Measurements from ENCODE around the gene INAFM2. TPM values are rescaled to one million over a fixed set of nuclear protein-coding genes. Genes with fewer than 3 reads are reported as not detected.
A peak's percentile ranks its signal among the peaks of the same experiment; 100 is the strongest.

Gene INAFM2
- total RNA-seq, 1 donor from 2014 or later: 9.0 TPM

GRCh38 chr15:40358471-40359353 lies 35.2 kb downstream of the INAFM2 start:
- no peak for DNase-seq (ENCODE audit: low read depth in 2 of 2)

- no peak for DNase-seq (ENCODE audit: low read depth in 2 of 2)
Observed at GRCh38 chr15:40360015-40360414, 36.5 kb downstream of the INAFM2 start.

DNA sequence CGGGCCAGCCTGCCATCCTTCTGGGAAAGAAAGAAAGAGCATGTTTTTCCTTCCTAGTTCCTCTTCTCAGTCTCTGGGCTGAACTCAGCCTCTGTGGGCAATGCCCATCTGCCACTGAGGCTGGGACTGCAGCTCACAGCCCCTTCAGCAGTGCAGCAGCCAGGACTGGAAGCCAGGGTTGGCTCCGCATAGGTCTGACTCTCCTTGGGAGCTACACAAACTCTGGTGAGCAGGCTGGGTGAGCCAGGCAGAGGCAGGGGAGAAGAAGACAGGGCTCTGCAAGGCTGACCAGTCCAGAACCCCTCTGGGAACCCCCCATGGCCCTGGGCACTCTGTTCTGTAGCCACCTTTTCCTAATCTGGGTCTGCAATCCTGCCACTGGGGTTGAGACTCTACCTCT lies 38.1 kb downstream of the INAFM2 start:
- DNase-seq (ENCODE audit: low read depth in 2 of 2): no peak

DNA sequence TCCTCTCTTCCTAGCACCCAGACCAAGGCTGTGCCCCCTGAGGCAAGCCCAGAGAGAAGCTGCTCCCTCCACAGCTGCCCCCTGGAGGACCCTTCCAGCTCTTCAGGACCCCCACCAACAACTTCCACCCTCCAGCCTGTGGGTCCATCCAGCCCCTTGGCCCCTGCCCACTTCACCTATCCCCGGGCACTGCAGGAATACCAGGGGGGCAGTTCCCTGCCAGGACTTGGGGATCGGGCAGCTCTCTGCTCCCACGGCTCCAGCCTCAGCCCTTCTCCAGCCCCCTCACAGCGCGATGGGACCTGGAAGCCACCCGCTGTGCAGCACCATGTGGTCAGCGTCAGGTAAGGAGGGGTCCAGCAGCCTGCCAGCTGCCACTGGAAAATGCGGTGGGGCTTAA lies 40.1 kb downstream of the INAFM2 start:
- DNase-seq (ENCODE audit: low read depth in 2 of 2): no peak

GRCh38 chr15:40364251-40364650 lies 40.8 kb downstream of the INAFM2 start:
- DNase-seq (ENCODE audit: low read depth in 2 of 2): no peak

- DNase-seq (ENCODE audit: low read depth in 2 of 2): no peak
Observed at GRCh38 chr15:40365016-40365415, 41.5 kb downstream of the INAFM2 start.

DNA sequence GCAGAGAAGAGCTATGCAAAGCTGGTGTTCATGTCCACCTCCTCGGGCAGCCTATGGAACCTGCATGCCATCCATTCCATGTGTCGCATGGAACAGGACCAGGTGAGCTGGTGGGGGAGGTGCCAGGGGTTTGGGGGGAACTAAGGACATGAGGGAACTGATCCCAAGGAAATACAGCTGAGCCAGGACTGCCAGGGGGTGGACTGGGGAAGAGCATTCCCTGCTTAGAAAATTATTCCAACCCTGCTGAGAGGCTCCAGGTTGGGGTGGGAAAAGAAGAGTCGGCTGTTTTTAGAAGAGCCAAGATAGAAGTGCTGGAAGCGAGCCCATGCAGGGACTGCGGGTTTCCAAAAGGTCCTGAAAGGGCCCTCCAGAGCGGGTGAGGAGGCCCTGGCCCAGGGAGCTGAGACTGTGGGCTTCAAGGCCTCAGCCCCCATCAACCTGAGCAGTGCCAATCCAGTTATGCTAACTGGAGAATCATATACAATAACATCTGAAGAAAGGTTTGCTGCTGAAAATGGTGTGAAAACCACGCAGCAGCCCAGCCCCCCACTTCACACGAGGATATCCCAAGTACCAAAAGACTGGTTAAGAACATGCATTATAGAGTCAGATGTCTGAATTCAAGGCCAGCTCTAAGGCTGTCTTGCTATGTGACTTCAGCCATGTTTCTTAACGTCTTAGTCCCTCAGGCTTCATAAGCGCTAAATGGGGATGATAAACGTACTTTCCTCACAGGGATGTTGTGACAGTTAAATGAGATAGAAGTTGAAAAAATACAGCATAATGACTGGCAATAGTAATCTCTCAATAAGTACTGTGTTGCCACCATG lies 42.3 kb downstream of the INAFM2 start:
- DNase-seq (ENCODE audit: low read depth in 2 of 2): no peak

DNA sequence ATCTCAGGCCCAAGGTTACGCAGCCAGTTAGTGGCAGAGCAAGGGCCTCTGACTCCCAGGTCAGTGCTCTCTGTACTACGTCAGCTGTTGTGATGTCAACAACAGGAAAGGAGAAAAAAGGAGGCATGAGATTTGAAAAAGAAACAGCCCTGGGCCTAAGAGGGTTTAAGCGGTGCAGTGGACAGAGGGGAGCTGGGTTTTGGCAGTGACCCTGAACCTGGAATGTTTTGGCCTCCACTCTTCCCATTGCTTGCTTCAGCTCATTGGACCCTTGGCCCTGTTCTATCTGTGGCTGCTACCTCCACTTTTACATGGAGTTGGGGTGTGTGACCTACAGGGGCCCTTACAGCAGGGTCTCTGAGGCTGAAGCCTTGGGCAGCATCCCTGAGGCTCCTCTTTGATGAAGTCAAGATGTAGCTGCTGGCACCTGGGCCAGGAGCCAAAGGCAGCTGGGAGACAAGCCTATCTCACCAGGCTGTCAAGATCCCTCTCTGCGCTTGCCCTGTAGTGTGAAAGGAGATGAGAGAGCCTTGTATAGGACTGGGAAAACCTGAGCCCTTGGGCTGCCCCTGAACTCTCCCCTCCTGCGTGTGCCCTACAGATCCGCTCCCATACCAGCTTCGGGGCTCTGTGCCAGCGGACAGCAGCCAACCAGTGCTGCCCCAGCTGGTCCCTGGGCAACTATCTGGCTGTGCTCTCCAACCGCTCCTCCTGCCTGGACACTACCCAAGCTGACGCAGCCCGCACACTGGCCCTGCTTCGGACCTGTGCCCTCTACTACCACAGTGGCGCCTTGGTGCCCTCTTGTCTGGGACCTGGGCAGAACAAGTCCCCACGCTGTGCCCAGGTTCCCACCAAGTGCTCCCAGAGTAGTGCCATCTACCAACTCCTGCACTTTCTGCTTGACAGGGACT lies 43.2 kb downstream of the INAFM2 start:
- no peak for DNase-seq (ENCODE audit: low read depth in 2 of 2)

DNA sequence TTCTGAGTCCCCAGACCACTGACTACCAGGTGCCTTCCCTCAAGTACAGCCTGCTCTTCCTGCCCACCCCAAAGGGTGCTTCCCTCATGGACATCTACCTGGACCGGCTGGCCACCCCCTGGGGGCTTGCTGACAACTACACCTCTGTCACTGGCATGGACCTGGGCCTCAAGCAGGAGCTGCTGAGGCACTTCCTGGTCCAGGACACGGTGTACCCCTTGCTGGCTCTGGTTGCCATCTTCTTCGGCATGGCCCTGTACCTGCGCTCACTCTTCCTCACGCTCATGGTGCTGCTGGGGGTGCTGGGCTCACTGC lies 43.8 kb downstream of the INAFM2 start:
- DNase-seq (ENCODE audit: low read depth in 2 of 2): no peak

DNA sequence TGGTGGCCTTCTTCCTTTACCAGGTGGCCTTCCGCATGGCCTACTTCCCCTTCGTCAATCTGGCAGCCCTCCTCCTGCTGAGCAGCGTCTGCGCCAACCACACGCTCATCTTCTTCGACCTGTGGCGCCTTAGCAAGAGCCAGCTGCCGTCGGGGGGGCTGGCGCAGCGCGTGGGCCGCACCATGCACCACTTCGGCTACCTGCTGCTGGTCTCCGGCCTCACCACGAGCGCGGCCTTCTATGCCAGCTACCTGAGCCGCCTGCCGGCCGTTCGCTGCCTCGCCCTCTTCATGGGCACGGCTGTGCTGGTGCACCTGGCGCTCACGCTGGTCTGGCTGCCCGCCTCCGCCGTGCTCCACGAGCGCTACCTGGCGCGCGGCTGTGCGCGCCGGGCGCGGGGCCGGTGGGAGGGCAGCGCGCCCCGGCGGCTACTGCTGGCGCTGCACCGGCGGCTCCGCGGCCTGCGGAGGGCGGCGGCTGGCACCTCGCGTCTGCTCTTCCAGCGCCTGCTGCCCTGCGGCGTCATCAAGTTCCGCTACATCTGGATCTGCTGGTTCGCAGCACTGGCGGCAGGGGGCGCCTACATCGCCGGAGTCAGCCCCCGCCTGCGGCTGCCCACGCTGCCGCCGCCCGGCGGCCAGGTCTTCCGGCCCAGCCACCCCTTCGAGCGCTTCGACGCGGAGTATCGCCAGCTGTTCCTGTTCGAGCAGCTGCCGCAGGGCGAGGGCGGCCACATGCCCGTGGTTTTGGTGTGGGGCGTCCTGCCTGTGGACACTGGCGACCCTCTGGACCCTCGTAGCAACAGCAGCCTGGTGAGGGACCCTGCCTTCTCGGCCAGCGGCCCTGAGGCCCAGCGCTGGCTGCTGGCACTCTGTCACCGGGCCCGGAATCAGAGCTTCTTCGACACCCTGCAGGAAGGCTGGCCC lies 44.5 kb downstream of the INAFM2 start:
- peak; percentile 73 to 93 for DNase-seq (ENCODE audit: low read depth in 2 of 2)

- DNase-seq (ENCODE audit: low read depth in 2 of 2): no peak
Observed at GRCh38 chr15:40368719-40369473, 45.4 kb downstream of the INAFM2 start.

DNA sequence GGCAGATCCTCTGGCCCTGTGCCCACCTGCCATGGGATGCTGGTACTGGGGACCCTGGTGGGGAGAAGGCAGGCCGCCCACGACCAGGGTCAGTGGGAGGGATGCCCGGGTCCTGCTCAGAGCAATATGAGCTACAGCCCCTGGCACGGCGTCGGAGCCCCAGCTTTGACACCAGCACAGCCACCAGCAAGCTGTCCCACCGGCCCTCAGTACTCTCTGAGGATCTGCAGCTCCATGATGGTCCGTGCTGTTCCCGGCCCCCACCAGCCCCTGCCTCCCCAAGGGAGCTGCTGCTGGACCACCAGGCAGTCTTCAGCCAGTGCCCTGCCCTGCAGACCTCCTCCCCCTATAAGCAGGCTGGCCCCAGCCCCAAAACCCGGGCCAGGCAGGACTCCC lies 46.0 kb downstream of the INAFM2 start:
- DNase-seq (ENCODE audit: low read depth in 2 of 2): no peak

- DNase-seq (ENCODE audit: low read depth in 2 of 2): no peak
Observed at GRCh38 chr15:40369971-40370370, 46.5 kb downstream of the INAFM2 start.

DNA sequence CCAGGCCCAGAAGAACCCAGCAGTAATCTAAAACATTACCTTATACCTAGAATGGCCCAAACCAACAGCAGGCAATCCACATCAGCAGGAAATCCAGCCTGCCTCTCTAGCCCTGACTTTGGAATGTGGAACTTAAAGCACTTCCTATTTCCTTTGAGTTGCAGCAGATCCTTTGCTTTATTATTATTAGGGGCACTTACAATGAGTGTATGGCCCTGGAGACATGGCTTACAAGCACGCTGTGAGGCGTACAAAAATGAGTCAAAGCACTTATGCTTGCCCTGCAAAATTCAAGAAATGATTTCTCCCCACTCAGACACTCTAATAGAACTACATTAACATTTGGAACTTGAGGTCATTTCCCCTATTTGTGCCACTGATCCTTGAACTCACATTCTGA lies 49.5 kb downstream of the INAFM2 start:
- peak in 1 of 2 donors; percentile 48 for DNase-seq (ENCODE audit: low read depth in 2 of 2)

Other genes starting within 250 kb of the INAFM2 start
- gene BMF, start 214.8 kb upstream of the INAFM2 start, total RNA-seq: 4.1 and 7.0 TPM in 2 replicates
- 8.5 and 20.2 TPM in 2 replicates for gene BUB1B, start 162.6 kb upstream of the INAFM2 start, total RNA-seq
- gene PAK6, start 84.6 kb upstream of the INAFM2 start, total RNA-seq: not detected in 2 replicates
- not detected in 2 replicates for gene ANKRD63, start 40.6 kb upstream of the INAFM2 start, total RNA-seq
- gene PLCB2, start 15.8 kb upstream of the INAFM2 start, total RNA-seq: under 0.01 TPM in 1 of 2 replicates, not detected in the other
- gene CCDC9B, start 17.2 kb downstream of the INAFM2 start, total RNA-seq: 6.5 and 13.3 TPM in 2 replicates
- gene PHGR1, start 27.3 kb downstream of the INAFM2 start, total RNA-seq: not detected in 2 replicates
- gene DISP2, start 34.5 kb downstream of the INAFM2 start, total RNA-seq: under 0.01 and 0.13 TPM in 2 replicates
- gene KNSTRN, start 59.0 kb downstream of the INAFM2 start, total RNA-seq: 23.9 and 26.4 TPM in 2 replicates
- 30.3 and 31.4 TPM in 2 replicates for gene IVD, start 82.1 kb downstream of the INAFM2 start, total RNA-seq
- gene BAHD1, start 117.3 kb downstream of the INAFM2 start, total RNA-seq: 5.5 and 9.4 TPM in 2 replicates
- gene CHST14, start 147.3 kb downstream of the INAFM2 start, total RNA-seq: 5.9 and 8.9 TPM in 2 replicates
- 16.9 and 19.7 TPM in 2 replicates for gene CCDC32, start 241.3 kb downstream of the INAFM2 start, total RNA-seq
- 9.9 and 11.1 TPM in 2 replicates for gene RPUSD2, start 245.6 kb downstream of the INAFM2 start, total RNA-seq